Spinal cord (tissue), 10 donors: ENCODE data around the gene SCAPER. TPM values are rescaled to one million over a fixed set of nuclear protein-coding genes. Genes with fewer than 3 reads are reported as not detected.
A peak's percentile ranks its signal among the peaks of the same experiment; 100 is the strongest.

Source experiments
- DNase-seq, 6 donors: peaks; one replicate each; pipeline versions ENCODE4 v3.0.0 to v3.0.0-alpha.2; 2013 to 2015; ENCODE audit warnings: low spot score in 6 of 6, low read depth in 4 of 6
- H3K27ac ChIP-seq: one replicate; pipeline ENCODE4 v1.5.1; 2013; ENCODE audit warnings: low read depth, low read length, control low read depth
- H3K27me3 ChIP-seq: one replicate; pipeline ENCODE4 v1.6.1; 2013; ENCODE audit warnings: low read length; ENCODE audit not compliant: control insufficient read depth, insufficient read depth
- H3K36me3 ChIP-seq: one replicate; pipeline ENCODE4 v1.6.1; 2013; ENCODE audit warnings: low read length; ENCODE audit not compliant: control insufficient read depth, insufficient read depth
- H3K4me1 ChIP-seq: one replicate; pipeline ENCODE4 v1.6.1; 2013; ENCODE audit warnings: low read length; ENCODE audit not compliant: control insufficient read depth, insufficient read depth
- H3K4me3 ChIP-seq: one replicate; pipeline ENCODE4 v1.5.1; 2013; ENCODE audit warnings: low read depth, low read length, control low read depth
- H3K9me3 ChIP-seq: one replicate; pipeline ENCODE4 v1.6.1; 2013; ENCODE audit warnings: low read length; ENCODE audit not compliant: control insufficient read depth, insufficient read depth
- WGBS: methylation state at CpG from one replicate; pipeline ENCODE4 v1.1.5; 2013; ENCODE audit warnings: missing lambda C conversion rate; ENCODE audit not compliant: insufficient coverage; 5-methylcytosine and 5-hydroxymethylcytosine counted together
- polyA plus RNA-seq, 2 donors: library from polyadenylated mRNA; unstranded; fragments of 120-200 nt; gene quantifications; one replicate each; pipeline ENCODE4 v1.2.1, GENCODE V29; 2013; ENCODE audit not compliant: insufficient read length in 2 of 2
- total RNA-seq, 2 donors: library from RNA; depleted of rRNA in 1 of 2; stranded (reverse); fragments of 120-200 nt in 1 of 2; fragments of >200 nt in 1 of 2; gene quantifications; one replicate each; pipeline versions ENCODE4 v1.2.3 to v1.2.4, GENCODE V29; 2013 to 2014
- donor health status: healthy.

Gene SCAPER
- total and polyA plus RNA-seq, 4 donors = 33.2 to 70.3 (median 46.9) TPM

DNA sequence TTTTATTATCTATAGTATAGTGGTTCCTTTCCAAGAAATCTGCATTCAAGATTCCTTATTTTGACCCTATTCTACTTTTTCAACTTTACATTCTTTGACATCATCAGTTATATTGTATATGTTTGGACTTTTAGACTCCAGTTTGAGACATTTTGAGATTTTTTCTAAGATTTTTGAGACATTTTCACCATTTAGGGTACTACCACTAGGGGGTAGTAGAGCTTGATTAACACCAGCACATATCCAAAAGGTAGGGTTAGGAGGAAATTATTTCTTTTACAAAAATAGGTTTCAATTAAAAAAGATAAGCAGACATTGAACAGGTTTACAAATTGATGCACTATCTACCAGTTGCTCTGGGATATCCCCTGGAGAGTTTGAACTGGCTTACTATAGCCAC, 262.5 kb downstream of the SCAPER start:
- Histone ChIP-seq H3K27ac (no peak overlapping the region), H3K4me3 (no peak overlapping the region), H3K36me3 (no peaks in the 10 kb centered on the region), H3K4me1 (no peaks in the 10 kb centered on the region), H3K27me3 (no peaks in the 10 kb centered on the region), H3K9me3 (no peaks in the 10 kb centered on the region)
- no peak for DNase-seq

DNA sequence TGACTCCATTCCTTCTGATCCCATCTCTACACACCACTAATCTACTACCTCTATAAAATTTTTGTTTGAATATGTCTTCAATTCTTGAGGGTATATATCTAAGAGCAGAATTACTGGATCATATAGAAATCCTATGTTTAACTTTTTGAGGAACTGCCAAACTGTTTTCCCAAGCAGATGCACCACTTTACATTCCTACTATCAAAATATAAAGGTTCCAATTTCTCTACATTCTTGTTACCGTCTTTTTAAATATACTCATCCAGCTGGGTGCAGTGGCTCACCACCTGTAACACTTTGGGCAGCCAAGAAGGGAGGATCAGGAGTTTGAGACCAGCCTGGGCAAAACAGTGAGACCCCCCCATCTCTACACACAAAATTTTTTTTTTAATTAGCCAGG, 268.0 kb downstream of the SCAPER start:
- H3K27me3 ChIP-seq = no peaks in the 10 kb centered on the region
- H3K4me3 ChIP-seq = no peak overlapping the region
- peak in 1 of 6 donors; percentile 54 for DNase-seq
- peaks cover 7% of the 10 kb centered on the region for H3K9me3 ChIP-seq
- WGBS = 100% methylated on average over 1 of the region's 1 CpG
- H3K4me1 ChIP-seq = no peaks in the 10 kb centered on the region
- no peak overlapping the region for H3K27ac ChIP-seq
- peaks cover 13% of the 10 kb centered on the region for H3K36me3 ChIP-seq

DNA sequence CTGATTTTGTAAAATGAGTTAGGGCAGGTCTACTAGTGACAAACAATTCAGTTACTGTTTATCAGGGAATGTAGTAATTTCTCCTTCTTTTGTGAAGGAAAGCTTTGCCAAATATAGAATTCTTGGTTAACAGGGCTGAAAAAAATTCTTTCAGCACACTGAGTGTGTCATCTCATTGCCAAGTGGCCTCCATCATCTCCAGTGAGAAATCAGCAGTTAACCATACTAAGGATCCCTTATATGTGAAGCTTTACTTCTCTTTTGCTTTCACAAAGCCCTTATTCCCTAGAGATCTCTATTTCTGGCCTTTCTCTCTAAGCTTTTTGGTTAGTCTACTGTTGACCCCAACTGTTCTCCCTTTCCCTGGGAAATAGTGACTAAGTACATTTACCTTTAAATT, 269.1 kb downstream of the SCAPER start:
- Histone ChIP-seq H3K27me3 (no peaks in the 10 kb centered on the region), H3K4me3 (no peak overlapping the region), H3K4me1 (no peaks in the 10 kb centered on the region), H3K36me3 (peaks cover 13% of the 10 kb centered on the region), H3K9me3 (peaks cover 7% of the 10 kb centered on the region), H3K27ac (no peak overlapping the region)
- no peak for DNase-seq

DNA sequence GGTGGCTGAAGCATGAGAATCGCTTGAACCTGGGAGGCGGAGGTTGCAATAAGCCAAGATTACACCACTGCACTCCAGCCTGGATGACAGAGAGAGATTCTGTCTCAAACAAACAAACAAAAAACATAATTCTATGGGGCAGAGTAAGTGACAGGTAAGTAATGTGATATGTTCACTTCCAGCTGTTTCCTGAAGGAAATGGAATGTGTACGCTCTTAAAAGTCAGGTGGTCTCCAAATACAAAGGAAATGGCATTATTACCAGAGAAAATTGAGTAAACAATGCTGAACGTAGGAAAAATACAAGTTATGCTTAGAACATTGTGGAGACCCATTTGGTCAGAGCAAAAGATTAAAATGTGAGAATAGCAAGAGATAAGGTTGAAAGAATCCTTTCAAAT, 278.5 kb downstream of the SCAPER start:
- Histone ChIP-seq H3K4me1 (no peaks in the 10 kb centered on the region), H3K9me3 (peaks cover 3% of the 10 kb centered on the region), H3K36me3 (no peaks in the 10 kb centered on the region), H3K4me3 (no peak overlapping the region), H3K27me3 (no peaks in the 10 kb centered on the region), H3K27ac (no peak overlapping the region)
- WGBS = 100% methylated on average over 1 of the region's 4 CpGs
- DNase-seq = no peak

DNA sequence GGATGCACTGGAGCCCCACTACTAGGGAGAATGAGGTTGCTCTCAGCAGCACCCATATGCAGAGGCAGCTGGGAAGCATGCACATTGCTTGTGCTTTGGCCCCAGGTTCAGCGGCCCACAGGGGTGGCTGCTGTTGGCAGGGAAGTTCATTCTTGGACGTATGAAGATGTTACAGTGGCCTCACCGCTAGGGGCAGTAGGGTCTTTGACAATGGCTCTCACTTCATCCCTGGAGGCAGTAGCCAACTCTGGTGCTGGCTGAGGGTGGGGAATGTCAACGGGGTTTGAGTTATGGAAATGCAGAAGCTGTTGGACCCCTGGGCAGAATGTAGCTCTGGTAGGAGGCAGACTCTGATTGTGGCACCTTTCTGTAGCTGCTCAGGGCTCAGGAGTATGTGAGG, 279.9 kb downstream of the SCAPER start:
- H3K36me3 ChIP-seq = no peaks in the 10 kb centered on the region
- H3K27ac ChIP-seq = no peak overlapping the region
- no peak for DNase-seq
- no peaks in the 10 kb centered on the region for H3K4me1 ChIP-seq
- WGBS = 68% methylated on average over 4 of the region's 4 CpGs
- H3K9me3 ChIP-seq = peaks cover 3% of the 10 kb centered on the region
- no peaks in the 10 kb centered on the region for H3K27me3 ChIP-seq
- H3K4me3 ChIP-seq = no peak overlapping the region

DNA sequence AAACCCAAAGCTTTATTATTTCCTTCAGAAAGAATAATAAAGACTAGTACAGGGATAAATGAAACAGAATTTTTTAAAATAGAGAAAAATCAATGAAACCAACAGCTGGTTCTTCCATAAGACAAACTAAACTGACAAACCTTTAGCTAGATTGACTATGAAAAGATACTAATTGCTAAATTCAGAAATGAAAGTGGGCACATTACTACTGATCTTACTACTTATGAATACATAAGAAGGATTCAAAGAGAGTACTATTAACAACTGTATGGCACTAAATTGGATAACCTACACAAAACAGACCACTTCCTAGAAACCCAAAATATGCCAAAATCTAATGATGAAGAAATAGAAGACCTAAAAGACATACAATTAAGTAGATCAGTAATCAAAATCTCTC, 290.4 kb downstream of the SCAPER start:
- no peaks in the 10 kb centered on the region for H3K27me3 ChIP-seq
- H3K9me3 ChIP-seq = peaks cover 10% of the 10 kb centered on the region
- no peak overlapping the region for H3K27ac ChIP-seq
- no peaks in the 10 kb centered on the region for H3K36me3 ChIP-seq
- DNase-seq = no peak
- no peak overlapping the region for H3K4me3 ChIP-seq
- H3K4me1 ChIP-seq = no peaks in the 10 kb centered on the region

DNA sequence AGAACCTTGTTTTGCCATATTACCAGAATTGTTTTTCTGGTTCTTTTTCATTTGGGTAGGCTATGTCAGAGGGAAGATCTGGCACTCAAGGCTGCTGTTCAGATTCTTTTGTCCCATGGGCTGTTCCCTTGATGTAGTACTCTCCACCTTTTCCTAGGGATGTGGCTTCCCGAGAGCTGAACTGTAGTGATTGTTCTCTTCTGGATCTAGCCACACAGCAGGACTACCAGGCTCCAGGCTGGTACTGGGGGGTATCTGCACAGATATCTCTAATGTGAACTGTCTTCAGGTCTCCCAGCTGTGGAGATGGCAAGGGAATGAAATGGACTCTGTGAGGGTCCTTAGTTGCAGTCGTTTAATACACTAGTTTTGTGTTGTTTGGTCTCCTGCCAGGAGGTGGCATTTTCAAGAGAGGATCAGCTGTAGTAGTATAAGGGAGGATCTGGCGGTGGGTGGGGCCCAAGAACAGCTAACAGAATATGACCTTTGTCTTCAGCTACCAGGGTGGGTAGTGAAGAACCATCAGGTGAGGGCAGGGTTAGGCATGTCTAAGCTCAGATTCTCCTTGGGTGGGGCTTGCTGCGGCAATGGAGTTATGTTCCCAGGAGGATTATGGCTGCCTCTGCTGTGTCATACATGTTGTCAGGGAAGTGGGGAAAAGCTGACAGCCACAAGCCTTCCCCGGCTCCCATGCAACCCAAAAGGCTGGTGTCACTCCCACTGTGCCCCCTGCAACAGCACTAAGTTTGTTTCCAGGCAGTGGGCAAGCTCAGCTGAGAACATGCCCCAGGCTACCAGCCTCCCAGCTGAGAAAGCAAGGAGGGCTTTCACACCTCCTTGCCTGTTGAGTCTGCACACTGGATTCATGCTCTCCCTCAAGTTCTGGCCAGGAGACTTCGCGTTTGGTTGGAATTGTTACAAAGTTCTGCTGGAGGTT, 316.1 kb downstream of the SCAPER start:
- H3K4me3 ChIP-seq = no peak overlapping the region
- 93% methylated on average over 6 of the region's 7 CpGs for WGBS

DNA sequence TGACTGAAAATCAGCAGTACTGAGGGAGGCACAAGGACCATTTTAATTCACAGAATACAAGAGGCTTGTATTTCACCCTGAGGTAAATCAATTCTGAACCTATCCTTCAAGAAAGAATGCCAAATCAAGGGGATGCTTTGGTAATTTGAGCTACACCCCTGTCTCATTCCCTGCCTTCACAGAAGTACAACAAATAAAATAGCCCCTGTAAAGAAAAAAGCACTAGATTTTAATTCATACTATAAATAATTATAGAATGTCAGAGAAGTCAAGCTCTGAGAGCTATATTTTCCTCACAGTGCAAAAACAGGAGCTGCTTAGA, 319.6 kb downstream of the SCAPER start:
- H3K9me3 ChIP-seq = peaks cover 7% of the 10 kb centered on the region
- H3K4me1 ChIP-seq = no peaks in the 10 kb centered on the region
- no peak overlapping the region for H3K27ac ChIP-seq
- no peaks in the 10 kb centered on the region for H3K27me3 ChIP-seq
- H3K4me3 ChIP-seq = no peak overlapping the region
- DNase-seq = no peak
- H3K36me3 ChIP-seq = peaks cover 3% of the 10 kb centered on the region

More for the DNA sequence above, 316.1 kb downstream of the SCAPER start:
- Histone ChIP-seq H3K4me1 (no peaks in the 10 kb centered on the region), H3K36me3 (peaks cover 3% of the 10 kb centered on the region), H3K27ac (no peak overlapping the region), H3K9me3 (no peaks in the 10 kb centered on the region), H3K27me3 (no peaks in the 10 kb centered on the region)
- peak in 1 of 6 donors; percentile 0 for DNase-seq

DNA sequence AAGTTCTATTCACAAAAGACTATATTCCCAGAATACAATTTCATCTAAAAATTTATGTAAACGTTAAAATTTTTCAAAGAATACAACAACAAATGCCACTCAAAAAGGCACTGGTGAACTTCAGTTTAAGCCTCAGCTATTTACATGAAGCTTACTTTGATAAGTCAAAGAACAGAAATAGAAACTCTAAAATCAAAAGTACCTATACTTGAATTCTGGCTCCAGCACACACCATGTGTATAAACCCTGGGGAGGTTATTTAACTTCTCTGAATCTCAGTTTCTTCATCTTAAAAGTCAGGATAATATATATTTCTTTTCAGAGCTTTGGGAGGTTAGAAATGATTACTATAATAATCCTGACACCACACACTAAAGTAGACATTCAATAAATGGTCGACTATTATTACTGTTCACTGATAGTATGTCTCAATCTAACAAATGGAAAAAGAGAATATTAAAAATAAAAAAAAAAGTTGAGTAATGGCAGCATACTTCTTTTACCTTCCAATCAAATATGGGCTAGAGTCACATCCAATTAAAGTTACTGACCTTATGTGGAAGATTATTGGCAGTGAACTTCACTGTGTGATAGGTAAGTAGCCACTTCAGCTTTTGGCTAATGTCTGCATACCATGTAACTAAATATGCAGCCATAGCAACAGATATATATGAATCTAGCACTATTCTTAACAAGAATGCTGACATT, 320.1 kb downstream of the SCAPER start:
- no CpG with 5 or more reads among the region's 2 CpGs for WGBS
- peak in 1 of 6 donors; percentile 0 for DNase-seq
- Histone ChIP-seq H3K27ac (no peak overlapping the region), H3K36me3 (peaks cover 3% of the 10 kb centered on the region), H3K27me3 (no peaks in the 10 kb centered on the region), H3K4me1 (no peaks in the 10 kb centered on the region), H3K9me3 (peaks cover 7% of the 10 kb centered on the region), H3K4me3 (no peak overlapping the region)

DNA sequence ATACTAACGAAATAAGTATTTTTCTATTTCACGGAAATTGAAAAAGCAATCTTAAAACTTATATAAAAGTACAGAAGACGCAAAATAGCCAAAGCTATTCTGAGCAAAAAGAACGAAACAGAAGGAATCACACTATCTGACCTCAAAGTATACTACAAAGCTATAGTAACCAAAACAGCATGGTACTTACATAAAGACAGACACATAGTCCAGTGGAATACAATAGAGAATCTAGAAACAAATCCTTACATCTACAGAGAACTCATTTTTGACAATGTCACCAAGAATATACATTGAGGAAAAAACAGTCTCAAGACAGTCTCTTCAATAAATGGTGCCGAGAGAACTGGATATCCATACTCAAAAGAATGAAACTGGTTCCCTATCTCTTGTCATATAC, 322.6 kb downstream of the SCAPER start:
- WGBS = 100% methylated on average over 1 of the region's 5 CpGs
- Histone ChIP-seq H3K4me3 (no peak overlapping the region), H3K27me3 (no peaks in the 10 kb centered on the region), H3K4me1 (peaks cover under 1% of the 10 kb centered on the region), H3K27ac (no peak overlapping the region), H3K36me3 (no peaks in the 10 kb centered on the region), H3K9me3 (peaks cover 9% of the 10 kb centered on the region)
- peak in 1 of 6 donors; percentile 0 for DNase-seq
